ENCODE results near the gene BANF2.

BANF2 gene

DNA sequence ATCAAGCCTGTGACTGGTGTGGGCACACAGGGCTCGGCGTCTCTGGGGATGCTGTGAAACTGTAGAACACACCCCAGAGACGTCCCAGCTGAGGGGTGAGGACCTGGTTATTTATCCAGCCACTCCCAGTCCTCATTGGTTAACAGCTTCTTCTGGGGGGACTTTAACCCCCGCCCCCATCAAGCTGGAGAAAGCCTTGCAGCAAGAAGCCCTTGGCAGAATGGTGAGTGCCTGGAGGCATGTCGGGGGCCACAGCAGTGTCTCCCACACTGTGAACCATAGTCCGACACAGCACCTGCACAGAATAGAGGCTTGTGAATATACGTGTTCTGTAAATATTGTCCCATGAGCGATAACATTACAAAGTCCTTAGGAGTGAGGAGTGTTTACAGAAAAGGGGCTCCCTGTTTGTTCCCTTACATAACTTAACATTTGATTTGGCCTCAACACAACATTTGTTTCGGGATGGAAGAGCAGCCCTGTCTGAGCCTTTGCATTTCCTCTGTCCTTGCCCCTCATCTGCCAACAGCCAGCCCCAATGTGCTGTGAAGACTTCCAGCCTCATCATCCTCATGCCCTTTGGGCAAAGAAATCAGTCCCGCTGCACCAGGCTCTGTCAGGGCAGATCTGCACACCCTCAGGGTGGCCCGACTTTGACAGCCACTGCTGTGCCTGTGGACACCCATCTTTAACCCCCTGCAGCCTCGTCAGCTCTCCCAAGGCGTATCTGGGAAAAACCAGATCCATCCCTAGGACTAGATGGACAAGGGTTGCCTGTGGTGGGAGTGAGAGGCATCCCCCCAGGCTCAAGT lies 15.5 kb upstream of the BANF2 start:
- Mint-ChIP-seq H3K27ac (no peak overlapping the region), H3K36me3 (ENCODE audit: low read depth) (peaks cover 9% of the 10 kb centered on the region), H3K27me3 (peaks cover 44% of the 10 kb centered on the region), H3K4me3 (no peak overlapping the region), H3K9me3 (no peaks in the 10 kb centered on the region), H3K4me1 (ENCODE audit: low read depth) (peaks cover 20% of the 10 kb centered on the region)
- DNase-seq = no peak

DNA sequence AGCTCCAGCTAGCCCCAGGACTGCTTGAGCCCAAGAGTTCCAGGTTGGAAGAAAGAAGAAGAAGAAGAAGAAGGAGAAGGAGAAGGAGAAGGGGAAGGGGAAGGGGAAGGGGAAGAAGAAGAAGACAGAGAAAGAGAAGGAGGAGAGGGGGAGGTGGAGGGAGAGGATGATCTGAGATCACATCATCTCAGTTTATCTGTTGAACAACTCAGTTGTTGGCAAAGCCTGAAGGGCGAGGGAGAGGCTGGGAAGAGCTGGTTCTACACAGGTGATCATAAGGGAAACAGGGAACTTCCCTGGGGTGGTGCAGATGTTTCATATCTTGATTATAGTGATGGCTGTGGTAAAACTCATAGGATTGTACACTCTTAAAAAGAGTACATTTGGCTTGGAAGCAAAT lies 14.6 kb upstream of the BANF2 start:
- Mint-ChIP-seq H3K27me3 (peaks cover 48% of the 10 kb centered on the region), H3K4me1 (ENCODE audit: low read depth) (peaks cover 12% of the 10 kb centered on the region), H3K36me3 (ENCODE audit: low read depth) (peaks cover 3% of the 10 kb centered on the region), H3K27ac (no peak overlapping the region), H3K4me3 (no peak overlapping the region), H3K9me3 (no peaks in the 10 kb centered on the region)
- no peak for DNase-seq

DNA sequence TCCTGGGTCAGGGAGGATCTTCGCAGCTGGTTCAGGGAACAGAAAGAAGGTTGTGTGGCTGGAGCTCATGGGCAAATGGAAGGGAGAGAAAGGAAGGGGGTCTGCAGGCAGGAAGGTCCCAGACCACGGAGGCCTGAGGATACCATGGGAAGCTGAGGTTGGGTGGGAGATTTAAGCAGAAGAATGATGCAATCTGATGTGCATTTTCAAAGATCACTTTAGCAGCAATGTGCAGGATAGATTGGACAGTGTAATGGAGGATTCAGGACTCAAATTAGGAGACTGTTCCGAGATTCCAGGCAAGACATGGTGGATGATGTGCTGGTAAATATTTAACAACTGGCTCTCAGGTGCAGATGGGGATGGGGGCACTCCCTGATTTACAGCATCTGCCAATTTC lies 12.0 kb upstream of the BANF2 start:
- no peak for DNase-seq
- Mint-ChIP-seq H3K4me1 (ENCODE audit: low read depth) (peaks cover 4% of the 10 kb centered on the region), H3K9me3 (no peaks in the 10 kb centered on the region), H3K4me3 (no peak overlapping the region), H3K36me3 (ENCODE audit: low read depth) (no peaks in the 10 kb centered on the region), H3K27me3 (peaks cover 68% of the 10 kb centered on the region), H3K27ac (no peak overlapping the region)

DNA sequence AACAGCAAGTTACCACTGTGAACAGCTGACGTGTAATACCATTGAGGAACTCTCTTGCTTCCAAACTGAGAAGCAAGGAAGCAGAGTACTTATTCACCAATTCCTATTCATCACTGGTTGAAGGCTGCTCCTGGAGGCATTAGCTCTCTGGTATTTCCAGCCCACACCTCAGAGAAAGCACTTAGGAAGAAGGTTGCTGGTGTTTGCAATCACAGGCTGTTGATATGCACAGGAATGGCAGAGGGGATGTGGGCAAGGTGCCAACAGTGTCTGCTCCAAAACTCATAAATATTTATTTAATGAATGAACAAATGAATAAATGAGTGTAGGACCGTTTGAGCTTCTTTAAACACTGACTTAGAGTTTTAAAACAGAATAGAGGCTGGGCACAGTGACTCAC lies 10.8 kb upstream of the BANF2 start:
- no peak for DNase-seq
- Mint-ChIP-seq H3K4me3 (no peak overlapping the region), H3K4me1 (ENCODE audit: low read depth) (no peaks in the 10 kb centered on the region), H3K27ac (no peak overlapping the region), H3K27me3 (peaks cover 72% of the 10 kb centered on the region), H3K9me3 (no peaks in the 10 kb centered on the region), H3K36me3 (ENCODE audit: low read depth) (no peaks in the 10 kb centered on the region)

DNA sequence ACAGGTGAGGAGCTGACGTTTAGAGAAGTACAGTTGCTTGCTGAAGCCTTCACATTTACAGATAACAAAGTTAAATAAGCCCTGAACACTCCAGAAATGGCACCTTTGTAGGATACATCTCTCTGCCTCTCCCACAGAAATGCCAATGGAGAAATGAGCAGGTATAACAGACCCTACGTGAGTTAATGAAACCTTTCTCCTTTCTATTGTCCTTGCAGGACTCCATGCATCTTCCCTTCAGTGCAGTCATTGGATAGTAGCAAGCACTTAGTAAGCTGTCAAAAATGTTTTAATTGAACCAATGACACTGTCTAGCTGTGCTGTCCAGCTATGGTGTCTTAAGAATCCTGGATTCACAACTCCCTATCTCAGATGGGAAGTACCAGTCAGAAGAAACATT lies 9.6 kb upstream of the BANF2 start:
- H3K27ac Mint-ChIP-seq = no peak overlapping the region
- DNase-seq = no peak
- H3K4me1 Mint-ChIP-seq (ENCODE audit: low read depth) = no peaks in the 10 kb centered on the region
- peaks cover 64% of the 10 kb centered on the region for H3K27me3 Mint-ChIP-seq
- H3K9me3 Mint-ChIP-seq = no peaks in the 10 kb centered on the region
- no peak overlapping the region for H3K4me3 Mint-ChIP-seq
- H3K36me3 Mint-ChIP-seq (ENCODE audit: low read depth) = no peaks in the 10 kb centered on the region

DNA sequence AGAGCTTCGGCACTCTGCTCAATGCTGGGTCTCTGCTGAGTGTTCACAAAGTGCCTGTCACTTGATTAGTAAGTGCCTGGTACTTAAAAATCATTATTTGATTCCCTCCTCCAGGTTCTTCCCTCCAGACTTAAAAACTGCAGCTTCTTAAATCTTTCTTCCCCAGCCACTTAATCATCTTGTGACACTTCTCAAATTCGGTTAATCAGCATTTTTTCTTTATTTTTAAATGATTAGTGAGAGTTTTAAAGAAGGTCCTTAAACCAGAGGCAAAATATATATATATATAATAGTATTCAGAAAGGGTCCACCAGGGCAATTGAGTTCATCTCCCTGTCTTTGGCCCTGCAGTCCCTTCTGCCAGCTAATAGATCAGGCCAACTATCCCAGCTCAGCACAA lies 8.0 kb upstream of the BANF2 start:
- Mint-ChIP-seq H3K4me1 (ENCODE audit: low read depth) (no peaks in the 10 kb centered on the region), H3K36me3 (ENCODE audit: low read depth) (no peaks in the 10 kb centered on the region), H3K27ac (no peak overlapping the region), H3K27me3 (peaks cover 53% of the 10 kb centered on the region), H3K9me3 (no peaks in the 10 kb centered on the region), H3K4me3 (no peak overlapping the region)
- no peak for DNase-seq

DNA sequence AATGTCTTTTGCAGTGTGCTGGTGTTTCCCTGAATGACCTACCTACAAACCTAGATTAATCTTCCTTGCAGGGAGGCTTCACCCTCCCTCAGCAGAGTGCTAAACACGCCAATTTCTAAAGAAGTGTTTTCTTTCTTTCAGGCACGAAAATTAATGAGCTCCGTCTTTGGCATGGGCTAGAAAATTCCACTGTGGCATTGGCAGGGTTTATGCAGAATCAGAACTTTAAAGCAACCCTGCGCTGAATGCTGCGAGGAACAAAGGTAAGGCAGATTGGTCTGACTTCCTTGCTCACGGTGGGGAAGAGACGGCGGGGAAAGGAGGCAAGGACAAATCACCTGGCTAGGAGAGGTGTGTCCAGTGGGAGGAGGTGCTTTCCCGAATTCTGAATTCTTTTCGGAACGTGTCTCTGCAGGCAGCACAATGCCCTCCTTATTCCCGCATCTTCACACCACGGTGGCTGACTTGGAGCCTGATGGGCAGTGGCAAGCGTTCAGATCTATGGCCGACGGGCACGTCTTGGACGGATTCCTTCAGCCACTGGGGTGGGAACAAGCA lies 6.2 kb upstream of the BANF2 start:
- H3K27me3 Mint-ChIP-seq = peaks cover 39% of the 10 kb centered on the region
- no peak overlapping the region for H3K4me3 Mint-ChIP-seq
- H3K36me3 Mint-ChIP-seq (ENCODE audit: low read depth) = no peaks in the 10 kb centered on the region

DNA sequence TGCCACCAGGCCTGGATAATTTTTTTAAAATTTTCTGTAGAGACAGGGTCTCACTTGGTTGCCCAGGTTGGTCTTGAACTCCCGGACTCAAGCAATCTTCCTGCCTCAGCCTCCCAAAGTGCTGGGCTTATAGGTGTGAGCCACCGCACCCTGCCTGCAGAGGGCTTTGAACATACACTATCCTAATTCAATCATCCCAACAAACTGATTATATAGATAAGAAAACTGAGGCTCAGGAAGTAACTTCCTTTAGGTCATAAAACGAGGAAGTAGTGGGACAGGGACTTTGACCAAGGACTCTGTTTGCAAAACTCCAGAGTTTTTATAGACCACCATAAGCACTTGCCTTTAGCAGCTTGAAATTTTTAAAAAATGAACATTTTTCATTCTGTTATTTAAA lies 5.0 kb upstream of the BANF2 start:
- no peak overlapping the region for H3K4me3 Mint-ChIP-seq
- no peaks in the 10 kb centered on the region for H3K9me3 Mint-ChIP-seq
- H3K36me3 Mint-ChIP-seq (ENCODE audit: low read depth) = no peaks in the 10 kb centered on the region
- DNase-seq = no peak
- H3K4me1 Mint-ChIP-seq (ENCODE audit: low read depth) = no peaks in the 10 kb centered on the region
- H3K27me3 Mint-ChIP-seq = peaks cover 32% of the 10 kb centered on the region
- no peak overlapping the region for H3K27ac Mint-ChIP-seq

More for the DNA sequence above, 6.2 kb upstream of the BANF2 start:
- Mint-ChIP-seq H3K9me3 (no peaks in the 10 kb centered on the region), H3K4me1 (ENCODE audit: low read depth) (no peaks in the 10 kb centered on the region), H3K27ac (no peak overlapping the region)
- DNase-seq = no peak

DNA sequence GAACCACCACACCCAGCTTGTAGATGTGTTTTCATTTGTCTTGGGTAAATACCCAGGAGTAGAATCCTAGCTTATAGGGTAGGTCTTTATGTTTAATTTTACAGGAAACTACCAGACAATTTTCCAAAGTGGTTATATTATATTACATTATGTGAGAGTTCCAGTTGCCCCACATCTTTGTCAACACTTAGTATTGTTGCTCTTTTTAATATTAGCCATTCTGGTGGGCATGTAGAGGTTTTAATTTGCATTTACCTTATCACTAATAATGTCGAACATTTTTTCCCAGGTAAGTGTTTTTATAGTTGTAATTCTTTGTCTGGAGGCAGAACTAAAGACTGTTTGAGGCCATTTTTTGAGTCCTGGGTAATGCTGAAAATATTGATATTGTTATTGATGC lies 3.5 kb upstream of the BANF2 start:
- H3K36me3 Mint-ChIP-seq (ENCODE audit: low read depth) = no peaks in the 10 kb centered on the region
- H3K4me1 Mint-ChIP-seq (ENCODE audit: low read depth) = no peaks in the 10 kb centered on the region
- H3K9me3 Mint-ChIP-seq = no peaks in the 10 kb centered on the region
- no peak overlapping the region for H3K4me3 Mint-ChIP-seq
- H3K27me3 Mint-ChIP-seq = peaks cover 20% of the 10 kb centered on the region
- no peak overlapping the region for H3K27ac Mint-ChIP-seq
- DNase-seq = no peak

DNA sequence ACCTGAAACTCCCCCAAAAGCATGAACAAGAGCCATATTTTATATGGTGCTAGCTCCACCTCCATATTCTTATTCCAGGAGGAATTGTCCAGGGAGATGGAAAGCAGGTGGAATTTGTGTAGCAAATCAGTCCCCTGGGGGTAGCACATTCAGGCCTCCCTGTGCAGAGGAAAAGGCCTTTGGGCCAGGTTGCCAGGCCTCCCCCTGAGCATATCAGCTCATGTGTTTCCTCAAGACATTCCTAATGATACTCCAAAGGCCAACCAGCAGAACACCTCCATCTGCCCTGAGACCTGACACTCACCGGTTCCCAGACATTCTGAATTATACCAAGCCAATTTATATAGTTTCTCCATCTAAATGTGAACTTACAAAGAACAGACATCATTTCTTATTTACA lies 2.6 kb upstream of the BANF2 start:
- Mint-ChIP-seq H3K4me1 (ENCODE audit: low read depth) (no peaks in the 10 kb centered on the region), H3K27me3 (peaks cover 13% of the 10 kb centered on the region), H3K36me3 (ENCODE audit: low read depth) (no peaks in the 10 kb centered on the region), H3K27ac (no peak overlapping the region), H3K9me3 (no peaks in the 10 kb centered on the region), H3K4me3 (no peak overlapping the region)
- DNase-seq = no peak

DNA sequence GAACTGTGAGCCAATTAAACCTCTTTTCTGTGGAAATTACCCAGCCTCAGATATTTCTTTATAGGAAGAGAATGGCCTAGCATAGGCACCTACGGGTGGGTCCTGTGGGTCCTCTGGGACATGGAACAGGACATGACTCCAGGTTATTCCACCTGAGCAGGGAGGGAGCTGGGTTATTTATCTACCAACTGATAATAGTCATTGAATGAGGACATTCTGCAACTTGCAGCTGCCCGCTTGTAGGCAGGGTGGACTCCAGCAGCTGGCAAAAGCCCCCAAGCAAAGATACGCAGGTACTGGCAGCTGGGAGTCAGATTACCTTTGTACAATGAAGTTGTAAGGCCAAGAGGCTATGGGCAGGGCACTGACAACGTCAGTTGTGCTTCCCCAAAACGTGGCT lies 1.4 kb upstream of the BANF2 start:
- H3K9me3 Mint-ChIP-seq = no peaks in the 10 kb centered on the region

DNA sequence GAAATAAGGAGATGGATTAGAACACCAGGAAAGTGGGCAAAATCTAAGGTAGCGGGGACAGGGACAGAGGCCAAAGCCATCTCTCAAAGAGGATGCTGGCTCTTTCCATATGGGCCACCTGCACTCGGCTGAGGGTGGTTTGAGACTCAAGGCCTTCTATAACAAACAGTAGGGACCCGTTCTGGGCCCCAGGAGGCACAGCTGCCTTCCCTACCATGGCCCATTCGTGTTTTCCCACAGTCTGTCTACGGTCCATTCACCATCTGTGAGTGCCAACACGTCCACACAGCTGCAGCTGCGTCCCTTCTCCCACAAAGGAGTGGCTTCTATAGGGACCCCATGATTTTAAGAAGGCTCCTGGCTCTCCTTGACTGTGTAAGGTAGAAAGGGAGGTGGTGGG lies 871 bp downstream of the BANF2 start:
- Mint-ChIP-seq H3K4me1 (ENCODE audit: low read depth) (no peaks in the 10 kb centered on the region), H3K9me3 (no peaks in the 10 kb centered on the region), H3K27ac (no peak overlapping the region), H3K36me3 (ENCODE audit: low read depth) (no peaks in the 10 kb centered on the region), H3K27me3 (no peaks in the 10 kb centered on the region), H3K4me3 (no peak overlapping the region)
- DNase-seq = no peak

More for the DNA sequence above, 1.4 kb upstream of the BANF2 start:
- no peaks in the 10 kb centered on the region for H3K36me3 Mint-ChIP-seq (ENCODE audit: low read depth)
- H3K27me3 Mint-ChIP-seq = peaks cover 7% of the 10 kb centered on the region
- no peak overlapping the region for H3K27ac Mint-ChIP-seq
- no peak overlapping the region for H3K4me3 Mint-ChIP-seq
- no peaks in the 10 kb centered on the region for H3K4me1 Mint-ChIP-seq (ENCODE audit: low read depth)
- no peak for DNase-seq

DNA sequence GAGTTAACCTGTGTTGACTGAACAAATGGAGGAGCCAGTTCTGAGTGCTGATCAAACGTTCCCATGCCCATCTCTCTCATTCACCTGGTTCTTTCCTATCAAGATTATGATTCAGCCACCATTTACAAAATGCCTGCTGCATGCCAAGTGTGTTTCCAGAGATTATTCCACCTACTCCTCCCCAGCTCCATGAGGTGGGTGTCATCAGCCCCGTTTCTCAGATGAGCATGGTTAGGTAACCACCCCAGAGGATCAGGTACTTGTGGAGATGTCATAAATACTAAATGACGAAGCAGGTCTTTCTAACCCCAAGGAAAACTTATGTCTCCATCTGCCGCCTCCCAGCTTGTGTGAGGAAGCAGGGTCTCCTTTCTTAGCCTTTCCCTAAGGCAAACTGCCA lies 2.1 kb downstream of the BANF2 start:
- no peak overlapping the region for H3K27ac Mint-ChIP-seq
- H3K9me3 Mint-ChIP-seq = no peaks in the 10 kb centered on the region
- no peaks in the 10 kb centered on the region for H3K36me3 Mint-ChIP-seq (ENCODE audit: low read depth)
- DNase-seq = no peak
- no peaks in the 10 kb centered on the region for H3K27me3 Mint-ChIP-seq
- H3K4me3 Mint-ChIP-seq = no peak overlapping the region
- H3K4me1 Mint-ChIP-seq (ENCODE audit: low read depth) = no peaks in the 10 kb centered on the region

DNA sequence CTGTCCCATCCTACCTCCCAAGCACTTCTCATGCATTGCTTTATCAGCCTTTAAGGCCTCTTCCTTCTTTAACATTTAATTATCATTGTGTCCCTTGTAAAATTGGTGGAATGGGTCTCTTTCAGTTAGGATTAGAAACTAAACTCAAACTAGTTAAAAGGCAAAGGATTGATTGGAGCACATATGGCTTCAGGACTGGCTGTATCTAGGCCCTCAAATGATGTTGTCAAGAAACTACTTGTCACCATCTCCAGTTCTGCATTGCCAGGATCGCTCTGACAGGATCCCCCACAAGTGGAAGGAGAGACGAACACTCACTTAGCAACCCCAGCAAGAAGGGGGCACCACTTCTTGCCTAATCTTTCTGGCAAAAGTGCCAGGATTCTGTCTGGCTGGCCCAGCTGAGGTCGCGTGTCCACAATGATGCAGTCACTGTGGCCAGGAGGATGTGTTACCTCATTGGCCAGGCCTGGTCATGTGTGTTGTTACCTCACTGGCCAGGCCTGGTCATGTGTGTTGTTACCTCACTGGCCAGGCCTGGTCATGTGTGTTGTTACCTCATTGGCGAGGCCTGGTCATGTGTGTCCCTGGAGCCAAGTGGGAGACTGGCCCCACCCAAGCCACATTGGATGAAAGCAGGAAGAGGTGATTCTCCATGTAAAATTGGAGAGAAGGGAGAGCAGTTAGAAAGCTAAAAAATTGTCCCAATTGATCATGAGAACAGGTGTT lies 5.0 kb downstream of the BANF2 start:
- Mint-ChIP-seq H3K27me3 (no peaks in the 10 kb centered on the region), H3K27ac (no peak overlapping the region), H3K9me3 (no peaks in the 10 kb centered on the region), H3K36me3 (ENCODE audit: low read depth) (no peaks in the 10 kb centered on the region), H3K4me1 (ENCODE audit: low read depth) (no peaks in the 10 kb centered on the region), H3K4me3 (no peak overlapping the region)
- no peak for DNase-seq

DNA sequence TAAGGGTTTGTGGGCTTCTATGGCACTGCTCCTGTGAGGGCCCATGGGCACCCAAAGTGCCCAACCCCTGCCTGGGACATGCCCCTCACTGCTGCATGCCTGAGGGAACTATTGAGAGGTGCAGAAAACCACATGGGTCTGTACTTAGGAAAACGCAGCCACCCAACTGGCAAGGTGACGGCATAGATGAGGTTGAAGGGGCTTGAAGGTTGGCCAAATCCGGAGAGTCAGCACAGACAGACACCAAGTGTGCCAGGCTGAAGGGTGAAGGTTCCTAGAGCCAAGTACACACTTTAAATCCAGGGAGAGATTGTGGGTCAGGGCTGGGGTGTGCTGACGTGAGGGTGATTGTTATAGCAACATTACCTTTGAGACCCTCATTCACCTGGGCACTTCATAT lies 6.2 kb downstream of the BANF2 start:
- Mint-ChIP-seq H3K4me1 (ENCODE audit: low read depth) (no peaks in the 10 kb centered on the region), H3K4me3 (no peak overlapping the region), H3K36me3 (ENCODE audit: low read depth) (no peaks in the 10 kb centered on the region), H3K27ac (no peak overlapping the region), H3K9me3 (no peaks in the 10 kb centered on the region), H3K27me3 (no peaks in the 10 kb centered on the region)
- no peak for DNase-seq

All from activated T-cell treated with anti-CD3 and anti-CD28 coated beads, Interleukin-2, amount 50 U/mL, for 24 hours (primary cell).